DMS53 (cell line): ENCODE data around the gene ZFYVE9.
"Not testable (repeated sequence)": the region's sequence is repeated elsewhere in the genome, so short reads cannot be mapped to it uniquely, and the experiment has no call there.

ENCODE experiments used
- DNase-seq: peaks from one replicate; lab custom pipeline; 2025; lab: John Stamatoyannopoulos, UW

The ZFYVE9 gene

GRCh38 chr1:52145137-52145536, 3.2 kb downstream of the ZFYVE9 start:
- no peak for DNase-seq

GRCh38 chr1:52150445-52150844, 8.6 kb downstream of the ZFYVE9 start:
- DNase-seq = not testable (repeated sequence)

DNA sequence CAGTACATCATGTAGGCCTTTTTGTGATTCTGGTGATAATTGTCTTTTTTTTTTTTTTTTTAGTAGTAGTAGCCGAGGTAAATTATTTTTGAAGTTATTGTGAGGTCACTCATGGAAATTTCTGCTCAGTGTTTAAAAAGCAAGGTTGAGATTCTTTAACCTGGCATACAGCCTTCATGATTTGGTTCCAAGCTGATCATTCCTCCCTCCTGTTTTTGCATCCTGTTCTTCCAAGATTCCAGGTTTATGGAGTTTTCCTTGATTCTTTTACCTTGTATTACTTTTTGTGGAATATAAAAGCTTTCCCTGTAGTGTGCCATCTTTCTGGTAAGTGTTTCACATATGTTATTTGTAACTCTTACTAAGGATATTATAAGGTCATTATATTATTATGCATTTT, 9.1 kb downstream of the ZFYVE9 start:
- DNase-seq = no peak

DNA sequence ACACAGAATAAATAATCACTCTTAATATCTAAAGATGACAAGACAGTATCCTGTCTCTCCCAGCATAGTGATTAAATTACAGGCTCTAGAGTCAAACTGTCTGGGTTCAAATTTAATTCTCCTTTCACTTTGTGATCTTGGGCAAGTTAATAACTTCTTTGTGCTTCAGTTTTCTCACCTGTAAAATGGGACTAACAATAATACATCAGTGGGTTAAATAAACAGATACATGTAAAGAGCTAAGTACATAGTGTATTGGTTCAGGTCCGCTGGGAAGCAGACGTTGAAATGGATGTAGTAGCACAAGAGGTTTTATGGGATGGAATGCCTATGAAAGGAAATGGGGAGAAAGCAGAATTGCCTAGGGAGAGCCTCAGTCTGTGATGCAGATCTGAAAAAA, 10.7 kb downstream of the ZFYVE9 start:
- no peak for DNase-seq

- DNase-seq = no peak
Observed at GRCh38 chr1:52153010-52153409, 11.1 kb downstream of the ZFYVE9 start.

DNA sequence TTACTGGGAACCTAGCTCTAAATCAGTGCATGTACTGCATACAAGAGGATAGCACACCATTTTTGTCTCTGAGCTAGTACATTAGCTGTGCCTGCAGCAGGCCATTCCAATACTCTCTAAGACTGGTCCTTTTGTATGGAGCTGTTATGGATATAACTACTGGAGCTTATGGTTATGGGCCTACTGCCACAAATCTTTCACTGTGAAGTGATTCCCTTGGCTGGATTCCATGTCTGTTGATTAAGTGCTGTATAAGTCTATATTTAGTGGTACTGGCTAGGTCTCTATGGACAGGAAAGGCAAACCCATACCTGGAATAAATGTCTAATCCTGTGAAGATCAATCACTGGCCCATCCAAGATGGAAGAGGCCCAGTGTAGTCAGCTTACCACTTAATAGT, 12.0 kb downstream of the ZFYVE9 start:
- DNase-seq = no peak

DNA sequence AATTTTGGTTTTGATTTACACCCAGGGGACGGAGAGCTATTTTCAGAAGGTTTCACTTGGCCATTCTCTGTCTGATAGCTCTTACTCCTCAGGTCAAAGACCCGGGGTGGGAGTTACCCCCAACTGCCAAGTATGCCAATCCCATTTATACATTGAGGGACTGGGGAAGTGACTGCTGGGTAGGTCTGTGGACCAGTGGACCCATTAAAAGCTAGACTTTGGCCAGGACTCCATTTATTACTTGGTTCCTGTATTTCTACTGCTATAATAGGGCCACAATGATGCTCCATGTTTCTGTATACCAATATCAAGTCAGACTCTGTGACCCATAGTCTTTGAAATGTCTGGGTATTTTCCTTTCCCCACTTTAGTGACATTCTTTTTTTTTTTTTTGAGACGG, 14.6 kb downstream of the ZFYVE9 start:
- DNase-seq = no peak

DNA sequence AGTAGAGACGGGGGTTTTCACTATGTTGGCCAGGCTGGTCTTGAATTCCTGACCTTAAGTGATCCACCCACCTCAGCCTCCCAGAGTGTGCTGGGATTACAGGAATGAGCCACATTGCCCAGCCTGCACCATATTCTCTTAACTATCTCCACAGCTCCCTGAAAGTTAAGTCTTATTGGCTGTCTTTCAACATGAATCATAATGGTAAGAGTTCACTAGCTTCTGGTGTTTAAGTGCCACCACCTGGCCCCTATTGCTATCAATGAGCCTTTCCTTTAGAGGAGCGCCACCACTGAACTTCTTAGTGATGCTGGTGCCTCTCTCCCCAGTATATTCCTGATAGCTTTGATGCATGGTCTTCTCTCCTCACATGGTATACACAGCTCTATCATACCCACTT, 15.7 kb downstream of the ZFYVE9 start:
- no peak for DNase-seq

GRCh38 chr1:52158218-52158617, 16.3 kb downstream of the ZFYVE9 start:
- no peak for DNase-seq

DNA sequence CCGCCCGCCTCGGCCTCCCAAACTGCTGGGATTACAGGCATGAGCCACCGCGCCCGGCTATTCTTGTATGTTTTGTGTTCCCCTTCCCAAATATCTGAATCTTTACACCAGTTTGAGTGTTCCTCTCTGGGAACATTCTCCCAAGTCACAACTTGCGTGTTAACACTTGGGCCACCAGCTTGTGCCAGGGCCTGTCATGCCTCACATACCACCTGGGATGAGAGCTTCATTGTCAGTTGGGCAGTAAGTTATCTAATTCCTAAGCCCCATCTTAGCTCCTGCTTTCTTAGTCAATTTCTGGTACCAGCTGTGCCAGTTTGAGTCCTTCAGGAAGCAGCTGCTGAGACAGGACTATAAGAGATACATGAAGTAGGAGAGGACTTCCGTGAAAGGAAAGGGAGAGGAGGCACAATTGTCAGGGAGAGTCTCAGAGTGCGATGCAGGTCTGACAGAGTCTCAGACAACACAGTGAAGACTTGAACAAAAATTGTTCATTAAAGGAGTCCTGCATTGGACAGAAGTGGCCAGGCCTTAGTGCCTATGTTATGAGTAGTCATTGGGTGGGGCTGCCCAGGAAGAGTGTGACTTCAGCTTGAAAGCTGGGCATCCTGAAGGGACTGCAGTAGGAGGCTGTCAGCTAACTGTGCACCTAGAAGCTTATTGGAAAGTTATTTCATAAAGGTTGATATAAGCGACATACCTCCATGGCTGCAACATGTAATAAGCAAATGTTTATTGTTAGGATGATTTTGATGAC, 17.3 kb downstream of the ZFYVE9 start:
- no peak for DNase-seq

DNA sequence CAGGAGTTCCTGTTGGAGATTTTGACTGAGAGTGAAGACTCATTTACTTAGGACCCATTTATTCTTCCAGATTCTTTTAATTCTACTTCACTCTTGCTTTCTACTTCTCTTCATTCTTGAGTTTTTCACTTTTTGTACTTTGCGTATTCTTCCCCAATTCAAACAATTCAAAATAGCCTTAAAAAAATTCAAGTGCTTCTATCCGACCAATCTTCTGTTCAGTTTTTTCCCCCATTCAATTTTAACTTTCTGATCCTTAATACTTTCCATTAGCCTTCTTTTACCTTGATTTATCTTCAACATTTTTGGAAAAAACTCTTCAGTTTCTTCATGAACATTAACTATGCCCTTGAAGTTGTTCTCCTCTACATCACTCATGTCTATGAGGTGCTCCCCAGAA, 21.1 kb downstream of the ZFYVE9 start:
- DNase-seq = no peak

- no peak for DNase-seq
Observed at GRCh38 chr1:52164604-52165003, 22.7 kb downstream of the ZFYVE9 start.

- DNase-seq = no peak
Observed at GRCh38 chr1:52166996-52167753, 25.3 kb downstream of the ZFYVE9 start.

DNA sequence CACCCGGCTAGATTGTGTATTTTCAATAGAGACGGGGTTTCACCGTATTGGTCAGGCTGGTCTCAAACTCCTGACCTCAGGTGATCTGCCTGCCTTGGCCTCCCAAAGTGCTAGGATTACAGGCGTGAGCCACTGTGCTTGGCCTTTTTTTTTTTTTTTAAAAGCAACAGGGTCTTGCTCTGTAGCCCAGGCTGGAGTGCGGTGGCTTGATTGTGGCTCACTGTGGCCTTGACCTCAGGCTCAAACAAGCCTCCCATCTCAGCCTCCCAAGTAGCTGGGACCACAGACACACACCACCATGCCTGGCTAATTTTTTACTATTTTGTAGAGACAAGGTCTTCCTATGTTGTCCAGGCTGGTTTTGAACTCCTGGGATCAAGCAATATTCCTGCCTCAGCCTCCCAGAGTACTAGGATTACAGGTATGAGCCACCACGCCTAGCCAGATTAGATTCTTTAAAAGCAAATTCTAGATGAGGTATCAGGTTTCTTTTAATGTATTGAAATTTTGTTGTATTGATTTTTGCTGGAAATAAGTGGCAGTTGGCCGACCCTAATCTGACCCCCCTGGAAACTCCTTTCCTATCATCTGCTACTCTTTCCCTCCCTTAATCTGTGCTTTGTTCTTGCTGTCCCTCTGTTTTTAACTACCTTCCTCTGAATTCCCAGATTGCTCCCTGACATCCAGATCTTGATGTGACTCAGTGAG, 26.6 kb downstream of the ZFYVE9 start:
- no peak for DNase-seq

- DNase-seq = not testable (repeated sequence)
Observed at GRCh38 chr1:52171149-52171548, 29.3 kb downstream of the ZFYVE9 start.

- DNase-seq = no peak
Observed at GRCh38 chr1:52179073-52179472, 37.2 kb downstream of the ZFYVE9 start.

DNA sequence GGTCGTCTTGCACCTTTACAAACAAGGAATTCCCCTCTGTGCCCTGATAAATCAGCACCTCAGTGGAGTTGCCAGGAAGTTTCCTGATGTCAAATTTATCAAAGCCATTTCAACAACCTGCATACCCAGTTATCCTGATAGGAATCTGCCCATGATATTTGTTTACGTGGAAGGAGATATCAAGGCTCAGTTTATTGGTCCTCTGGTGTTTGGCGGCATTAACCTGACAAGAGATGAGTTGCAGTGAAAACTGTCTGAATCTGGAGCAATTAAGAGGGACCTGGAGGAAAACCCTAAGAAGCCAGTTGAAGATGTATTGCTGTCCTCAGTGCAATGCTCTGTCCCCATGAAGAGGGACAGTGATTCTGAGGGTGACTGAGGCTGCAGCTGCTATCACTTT, 38.3 kb downstream of the ZFYVE9 start:
- no peak for DNase-seq

GRCh38 chr1:52181759-52182158, 39.9 kb downstream of the ZFYVE9 start:
- not testable (repeated sequence) for DNase-seq

DNA sequence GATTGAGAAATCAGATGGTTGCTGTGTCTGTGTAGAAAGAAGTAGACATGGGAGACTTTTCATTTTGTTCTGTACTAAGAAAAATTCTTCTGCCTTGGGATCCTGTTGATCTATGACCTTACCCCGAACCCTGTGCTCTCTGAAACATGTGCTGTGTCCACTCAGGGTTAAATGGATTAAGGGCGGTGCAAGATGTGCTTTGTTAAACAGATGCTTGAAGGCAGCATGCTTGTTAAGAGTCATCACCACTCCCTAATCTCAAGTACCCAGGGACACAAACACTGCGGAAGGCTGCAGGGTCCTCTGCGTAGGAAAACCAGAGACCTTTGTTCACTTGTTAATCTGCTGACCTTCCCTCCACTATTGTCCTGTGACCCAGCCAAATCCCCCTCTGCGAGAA, 40.4 kb downstream of the ZFYVE9 start:
- DNase-seq = not testable (repeated sequence)

GRCh38 chr1:52182874-52183400, 41.0 kb downstream of the ZFYVE9 start:
- no peak for DNase-seq

GRCh38 chr1:52186449-52186848, 44.6 kb downstream of the ZFYVE9 start:
- DNase-seq = no peak

GRCh38 chr1:52189898-52190480, 48.1 kb downstream of the ZFYVE9 start:
- no peak for DNase-seq
